GM23248 (cell line): ENCODE data around the gene CFL2.

Experiments used
- EZH2 ChIP-seq: fragments of 200-600 bp; sonication (generic); IDR thresholded peaks from 2 replicates; pipeline ENCODE4 v1.6.1; 2018; ENCODE audit warnings: antibody characterized with exemption, mild to moderate bottlenecking; ENCODE audit not compliant: insufficient read depth, poor library complexity, severe bottlenecking
- EZH2phosphoT487 ChIP-seq: fragments of 200-600 bp; sonication (generic); IDR thresholded peaks from 2 replicates; pipeline ENCODE4 v1.6.1; 2018; ENCODE audit warnings: antibody characterized with exemption, moderate library complexity, mild to moderate bottlenecking, low read depth; ENCODE audit not compliant: insufficient read depth

- TF ChIP-seq EZH2 (no peak), EZH2phosphoT487 (no peak)
Observed at GRCh38 chr14:34668111-34668510, 46.3 kb downstream of the CFL2 start.
